HepG2 (cell line): ENCODE data around the gene GRK5. TPM values are rescaled to one million over a fixed set of nuclear protein-coding genes. Genes with fewer than 3 reads are reported as not detected.

ENCODE experiments used
- ATAC-seq: fragments of 200-7000 bp; cut with Tn5 transposase; 3 replicates; pipeline ENCODE4 v1.9.1; 2020; ENCODE audit warnings: mild to moderate bottlenecking, moderate library complexity
- BruUV-seq: library from RNA; stranded (reverse); fragments of 400-500 nt; replicated peaks from 2 replicates; lab custom pipeline; 2021; lab: Mats Ljungman, UMichigan
- CTCF ChIA-PET: fragments of 300-600 bp; formaldehyde crosslinking; extraction: SDS; loops from one replicate; lab custom pipeline; 2021; ENCODE audit warnings: low total read pairs, inconsistent platforms, low intra/inter-chr PET ratio; lab: Yijun Ruan, JAX
- POLR2A ChIA-PET: fragments of 350-600 bp; sonication (Branson Sonifier 250); formaldehyde crosslinking; loops from one replicate; lab custom pipeline; 2020; ENCODE audit warnings: antibody characterized with exemption, inconsistent platforms; lab: Yijun Ruan, JAX
- DNase-seq: peaks from one replicate; pipeline ENCODE4 v3.0.0-alpha.2; 2015; ENCODE audit warnings: low spot score
- FAIRE-seq: peaks from 3 replicates; lab custom pipeline; 2011; peaks lifted over from hg19 to GRCh38; lab: Jason Lieb, UNC
- H2AFZ ChIP-seq: one replicate; pipeline ENCODE4 v1.6.1; 2011; ENCODE audit warnings: low read length, inconsistent platforms
- H3K27ac ChIP-seq: fragments of 300-600 bp; 3 replicates; pipeline ENCODE4 v1.8.0; 2011; ENCODE audit warnings: mixed run types, mild to moderate bottlenecking, mixed read lengths, low read length, inconsistent platforms; ENCODE audit not compliant: insufficient read depth; ENCODE audit errors: extremely low read length
- H3K27me3 ChIP-seq, 2 experiments: fragments of 200-600 bp in 1 of 2; 2 replicates in 1 of 2; 3 replicates in 1 of 2; pipeline versions ENCODE4 v1.6.0 to v1.8.0; 2011; ENCODE audit warnings: low read length in 2 of 2, mild to moderate bottlenecking in 2 of 2, moderate library complexity in 2 of 2, inconsistent platforms in 1 of 2; ENCODE audit not compliant: insufficient read depth in 2 of 2, control insufficient read depth in 1 of 2
- H3K36me3 ChIP-seq, 2 experiments: fragments of 200-600 bp in 1 of 2; replicated peaks in 1 of 2; 2 replicates in 1 of 2; 3 replicates in 1 of 2; pipeline versions ENCODE4 v1.5.1 to v1.8.0; 2011; ENCODE audit warnings: low read length in 2 of 2, inconsistent platforms in 1 of 2; ENCODE audit not compliant: insufficient read depth in 2 of 2, control insufficient read depth in 1 of 2
- H3K4me1 ChIP-seq: 2 replicates; pipeline ENCODE4 v1.5.1; 2012; ENCODE audit warnings: low read length, inconsistent platforms; ENCODE audit not compliant: insufficient read depth
- H3K4me2 ChIP-seq: 2 replicates; pipeline ENCODE4 v1.6.0; 2011; ENCODE audit warnings: low read depth, low read length, inconsistent platforms
- H3K4me3 ChIP-seq, 3 experiments: fragments of 200-600 bp in 1 of 3; sonication (generic), shearing (Covaris generic) in 1 of 3; replicated peaks in 1 of 3; 2 replicates each; pipeline ENCODE4 v1.5.1; 2011 to 2016; ENCODE audit warnings: low read length in 3 of 3, inconsistent platforms in 2 of 3, low read depth in 2 of 3, mild to moderate bottlenecking in 2 of 3, control low read depth in 1 of 3, mixed read lengths in 1 of 3; ENCODE audit not compliant: insufficient read depth in 1 of 3
- H3K79me2 ChIP-seq: one replicate; pipeline ENCODE4 v1.6.1; 2011; ENCODE audit warnings: low read length, inconsistent platforms; ENCODE audit not compliant: insufficient read depth
- H3K9ac ChIP-seq: 2 replicates; pipeline ENCODE4 v1.6.0; 2011; ENCODE audit warnings: mild to moderate bottlenecking, low read depth, low read length, inconsistent platforms; ENCODE audit not compliant: insufficient read depth
- H3K9me3 ChIP-seq: 2 replicates; pipeline ENCODE4 v1.5.1; 2012; ENCODE audit warnings: mild to moderate bottlenecking, low read length
- H4K20me1 ChIP-seq: 2 replicates; pipeline ENCODE4 v1.6.0; 2011; ENCODE audit warnings: inconsistent platforms, mild to moderate bottlenecking, low read length, moderate library complexity; ENCODE audit not compliant: insufficient read depth
- BHLHE40 ChIP-seq: IDR thresholded peaks from 2 replicates; pipeline ENCODE4 v1.6.1; 2011; ENCODE audit warnings: low read length, improper control_type of control experiment
- EED ChIP-seq: sonication (generic); formaldehyde crosslinking; IDR thresholded peaks from 2 replicates; pipeline ENCODE4 v1.5.0; 2020; ENCODE audit warnings: mild to moderate bottlenecking, missing genetic modification reagents
- HINFP ChIP-seq: sonication (generic); formaldehyde crosslinking; IDR thresholded peaks from 2 replicates; pipeline ENCODE4 v1.4.0; 2020; ENCODE audit warnings: low read depth, mild to moderate bottlenecking, missing genetic modification reagents
- JUND ChIP-seq: sonication (generic); formaldehyde crosslinking; IDR thresholded peaks from 2 replicates; pipeline ENCODE4 v1.8.0; 2022; ENCODE audit warnings: mild to moderate bottlenecking, missing genetic modification reagents
- PRDM10 ChIP-seq: sonication (generic); formaldehyde crosslinking; IDR thresholded peaks from 2 replicates; pipeline ENCODE4 v1.4.0; 2020; ENCODE audit warnings: low read depth, missing genetic modification reagents
- ZMYM2 ChIP-seq: sonication (generic); formaldehyde crosslinking; IDR thresholded peaks from 2 replicates; pipeline ENCODE4 v1.8.0; 2022; ENCODE audit warnings: mild to moderate bottlenecking, missing genetic modification reagents
- ZNF275 ChIP-seq: sonication (generic); formaldehyde crosslinking; IDR thresholded peaks from 2 replicates; pipeline ENCODE4 v1.8.0; 2022; ENCODE audit warnings: missing genetic modification reagents, mild to moderate bottlenecking, inconsistent platforms, borderline replicate concordance
- ZNF580 ChIP-seq: IDR thresholded peaks from 2 replicates; pipeline ENCODE4 v1.6.1; 2016; ENCODE audit warnings: low read depth, borderline replicate concordance
- ZNF678 ChIP-seq: sonication (generic); formaldehyde crosslinking; IDR thresholded peaks from 2 replicates; pipeline ENCODE4 v1.4.0; 2020; ENCODE audit warnings: mild to moderate bottlenecking, missing genetic modification reagents
- WGBS: methylation state at CpG from one replicate; pipeline ENCODE4 v1.1.6; 2017; ENCODE audit warnings: low lambda C conversion rate; 5-methylcytosine and 5-hydroxymethylcytosine counted together
- in situ Hi-C: cut with HindIII; loops from 2 replicates; pipeline ENCODE4 v1.10.0; 2017; ENCODE audit warnings: low pct_unique_long_range_greater_than_20kb; ENCODE audit not compliant: extremely low pct_ligation_motif_present
- intact Hi-C: fragments of 100-400 bp; cut with micrococcal nuclease; formaldehyde crosslinking; loops from one replicate; pipeline ENCODE4 v1.10.0; 2022; ENCODE audit not compliant: unreplicated experiment
- polyA plus RNA-seq, 8 experiments: library from polyadenylated mRNA; depleted of rRNA in 3 of 8; stranded (reverse) in 7 of 8; unstranded in 1 of 8; fragments of >200 nt; fragmentation: Illumina TruSeq in 4 of 8; extraction: Trizol in 4 of 8; gene quantifications; 2 replicates each; pipeline versions ENCODE4 v1.2.1 to v1.2.3, GENCODE V29; 2011 to 2016; ENCODE audit warnings: low read depth in 4 of 8, missing spikeins in 1 of 8, mixed read lengths in 1 of 8; ENCODE audit not compliant: insufficient read depth in 1 of 8
- total RNA-seq, 5 experiments: library from RNA; depleted of rRNA; stranded (reverse); fragments of >200 nt; fragmentation: Illumina TruSeq; extraction: Trizol; gene quantifications; 2 replicates each; pipeline ENCODE4 v1.2.3, GENCODE V29; 2016; ENCODE audit warnings: low read depth in 1 of 5

GRK5 gene
- total and polyA plus RNA-seq, 2 of the 13 experiments (the other 11 are each of a cell fraction or from before 2014, with no cell fraction given), result 10.4 to 12.6 TPM

GRCh38 chr10:119445935-119446317 is 238.6 kb downstream of the GRK5 start:
- Histone ChIP-seq H3K9ac (no peak overlapping the region), H3K4me3 (no peak overlapping the region), H2AFZ (no peak overlapping the region), H3K36me3 (peaks cover 0 to 4% of the 10 kb centered on the region in 2 experiments; a peak in 1 of 5 replicates), H3K4me2 (no peak overlapping the region), H3K27ac (no peak overlapping the region), H3K9me3 (no peaks in the 10 kb centered on the region), H4K20me1 (no peaks in the 10 kb centered on the region), H3K27me3 (no peaks in the 10 kb centered on the region), H3K4me1 (no peaks in the 10 kb centered on the region), H3K79me2 (no peaks in the 10 kb centered on the region)
- DNase-seq (no peak), ATAC-seq (no peak), FAIRE-seq (no peak)
- ChIA-PET POLR2A (interaction anchor here (0.9 to 1.8 kb wide), 2 partner anchors 239 kb away, joined by 4 read pairs; partner anchors contain the start of gene GRK5), CTCF (interaction anchor here (1.1 to 2.6 kb wide), 5 partner anchors 44 to 247 kb away, joined by 3 to 19 read pairs (median 4); partner anchors contain the start of genes GRK5 and RGS10)
- intact Hi-C loops, result loop anchor here (1.0 kb wide), 1 partner anchor 247 kb away; no protein-coding TSS in a partner anchor
- in situ Hi-C loops, result loop anchor here (5.0 to 10.0 kb wide), 2 partner anchors 46 to 251 kb away; no protein-coding TSS in a partner anchor
- no peak for TF ChIP-seq ZNF580
- no peak for TF ChIP-seq HINFP (CRISPR knock-in tag)
- no TSS peak for BruUV-seq
- 97% methylated on average over 5 of the region's 5 CpGs for WGBS

- no peak for TF ChIP-seq ZNF275 (CRISPR knock-in tag)
- no peak for TF ChIP-seq BHLHE40
- TF ChIP-seq EED (CRISPR knock-in tag), result no peak
- no peak for TF ChIP-seq PRDM10 (CRISPR knock-in tag)
- TF ChIP-seq ZMYM2 (CRISPR knock-in tag), result no peak
- no peak for TF ChIP-seq ZNF678 (CRISPR knock-in tag)
- TF ChIP-seq JUND, result no peak
- ATAC-seq, result no peak
- no peak for DNase-seq
- H3K27me3 ChIP-seq, result no peaks in the 10 kb centered on the region
- in situ Hi-C loops (loop anchor here (5.0 to 10.0 kb wide), 2 partner anchors 46 to 252 kb away; no protein-coding TSS in a partner anchor), intact Hi-C loops (no loop called here)
- no peaks in the 10 kb centered on the region for H4K20me1 ChIP-seq
- H3K4me2 ChIP-seq, result no peak overlapping the region
- no peak overlapping the region for H2AFZ ChIP-seq
- H3K4me1 ChIP-seq, result peaks cover 6% of the 10 kb centered on the region
- no peaks in the 10 kb centered on the region for H3K9me3 ChIP-seq
- H3K4me3 ChIP-seq, result no peak overlapping the region
- H3K9ac ChIP-seq, result no peak overlapping the region
- no peaks in the 10 kb centered on the region for H3K79me2 ChIP-seq
- BruUV-seq, result no TSS peak
- CTCF ChIA-PET, result interaction anchor here (2.6 kb wide), 1 partner anchor 248 kb away, joined by 19 read pairs; no protein-coding TSS in a partner anchor
- POLR2A ChIA-PET, result no interaction called here
- no peak for FAIRE-seq
- H3K27ac ChIP-seq, result no peak overlapping the region
- 96% methylated on average over 19 of the region's 21 CpGs for WGBS
- peaks cover 0 to 4% of the 10 kb centered on the region in 2 experiments; a peak in 1 of 5 replicates for H3K36me3 ChIP-seq
Observed at GRCh38 chr10:119446441-119447277, 239.3 kb downstream of the GRK5 start.
